Activated CD8-positive, alpha-beta memory T cell treated with anti-CD3 and anti-CD28 coated beads, Interleukin-2, amount 50 U/mL, for 1 hour (primary cell): Measurements from ENCODE around the gene EXTL2.
"Not testable (repeated sequence)": the region's sequence is repeated elsewhere in the genome, so short reads cannot be mapped to it uniquely, and the experiment has no call there.

Source experiments
- DNase-seq: peaks from one replicate; pipeline ENCODE4 v3.0.0-alpha.2; 2020; ENCODE audit errors: extremely low read depth

The EXTL2 gene

DNA sequence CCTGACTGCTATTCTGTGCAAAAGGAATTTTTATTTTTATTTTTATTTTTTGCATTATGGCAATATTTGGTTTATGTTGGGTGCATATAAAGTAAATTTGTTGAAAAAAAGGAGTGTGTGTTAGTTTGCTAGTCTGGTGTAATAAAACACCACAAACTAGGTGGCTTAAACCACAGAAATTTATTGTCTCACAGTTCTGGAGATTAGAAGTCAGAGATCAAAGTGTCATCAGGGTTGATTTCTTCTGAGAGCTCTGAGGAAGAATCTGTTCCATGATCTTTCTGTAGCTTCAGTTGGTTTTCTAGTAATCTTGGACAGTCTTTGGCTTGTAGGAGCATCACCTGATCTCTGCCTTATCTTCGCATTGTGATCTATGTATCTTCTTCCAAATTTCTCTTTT is 7.7 kb upstream of the EXTL2 start:
- DNase-seq = no peak

GRCh38 chr1:100896481-100896982 is 1.9 kb upstream of the EXTL2 start:
- peak; percentile 40 for DNase-seq

- DNase-seq = peak; percentile 81
Measured at GRCh38 chr1:100895540-100896480, 1.2 kb upstream of the EXTL2 start, which contains the start of gene SLC30A7. Gene SLC30A7 (plus strand): TSS chr1:100896090. CDS start chr1:100896263, 173 bp downstream.

DNA sequence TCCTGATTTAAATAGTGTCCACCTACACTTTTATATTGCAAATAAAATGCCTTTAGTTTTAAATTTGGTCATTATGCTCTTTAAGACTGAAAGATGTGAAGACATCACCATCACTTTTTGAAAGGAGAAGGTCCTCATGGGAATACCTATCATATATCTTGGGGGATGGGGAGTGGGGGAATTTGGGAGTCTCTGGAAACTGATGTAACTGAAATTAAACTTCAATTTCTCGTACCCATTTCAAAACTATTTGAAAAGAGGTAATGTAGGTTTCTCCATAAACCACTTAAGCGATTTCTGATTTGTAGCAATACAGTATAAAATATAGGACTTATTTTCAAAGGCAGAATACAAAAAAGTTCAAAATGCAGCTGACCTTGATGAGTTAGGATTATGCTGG is 924 bp downstream of the EXTL2 start:
- DNase-seq = no peak

DNA sequence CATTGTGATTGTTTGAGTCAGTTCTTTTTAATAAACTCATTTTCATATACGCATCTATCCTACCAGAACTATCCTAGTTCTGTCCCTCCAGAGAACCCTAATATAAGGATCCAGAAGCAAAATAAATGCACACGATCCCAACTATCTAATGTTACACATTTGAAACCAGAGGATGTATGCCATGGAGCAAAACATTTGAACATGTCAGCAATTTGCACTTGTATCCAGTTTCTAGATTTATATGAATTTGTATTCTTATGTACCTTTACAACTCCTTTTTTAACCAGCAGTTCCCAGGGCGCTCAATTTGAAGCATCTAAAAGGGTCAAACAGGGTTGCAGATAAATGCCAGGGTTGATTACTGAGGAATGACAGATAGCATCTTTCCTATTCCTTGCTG is 2.1 kb downstream of the EXTL2 start:
- no peak for DNase-seq

DNA sequence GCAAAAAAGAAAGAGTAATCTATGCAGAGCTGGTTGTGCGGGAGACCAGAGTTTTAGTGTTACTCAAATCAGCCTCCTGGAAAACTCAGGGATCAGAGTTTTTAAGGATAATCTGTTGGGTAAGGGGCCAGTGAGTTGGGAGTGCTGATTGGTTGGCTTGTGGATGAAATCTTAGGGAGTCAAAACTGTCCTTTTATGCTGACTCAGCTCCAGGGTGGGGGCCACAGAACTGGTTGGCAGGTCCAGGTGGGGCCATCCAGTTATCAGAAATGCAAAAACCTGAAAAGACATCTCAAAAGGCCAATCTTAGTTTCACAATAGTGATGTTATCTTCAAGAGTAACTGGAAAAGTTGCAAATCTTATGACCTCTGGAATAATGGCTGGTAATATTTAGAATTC is 3.3 kb downstream of the EXTL2 start:
- DNase-seq = no peak

- DNase-seq = not testable (repeated sequence)
Measured at GRCh38 chr1:100889869-100890482, 4.7 kb downstream of the EXTL2 start.

- DNase-seq = not testable (repeated sequence)
Measured at GRCh38 chr1:100889007-100889406, 5.6 kb downstream of the EXTL2 start.

DNA sequence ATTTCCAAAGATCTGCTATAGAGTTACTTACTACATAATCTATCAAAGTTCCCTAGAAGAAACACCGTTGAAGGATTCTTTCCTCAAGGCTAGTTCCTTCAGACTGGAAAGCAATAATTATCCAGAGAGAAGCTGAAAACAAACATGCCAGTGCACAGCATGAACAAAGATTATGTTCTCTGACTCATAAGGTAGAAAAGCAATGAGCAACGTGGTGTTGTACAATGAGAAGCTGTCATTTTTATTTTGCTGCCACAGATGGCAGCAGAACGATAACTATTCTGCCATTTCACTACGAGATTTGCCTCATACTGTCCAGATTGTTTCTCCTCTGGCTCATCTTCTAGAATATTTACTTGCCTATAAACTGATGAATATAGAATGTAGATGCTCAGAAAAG is 10.7 kb downstream of the EXTL2 start:
- no peak for DNase-seq

- no peak for DNase-seq
Measured at GRCh38 chr1:100882698-100883097, 11.9 kb downstream of the EXTL2 start.

- no peak for DNase-seq
Measured at GRCh38 chr1:100881687-100882086, 13.0 kb downstream of the EXTL2 start.

- DNase-seq = no peak
Measured at GRCh38 chr1:100879422-100879821, 15.2 kb downstream of the EXTL2 start.

DNA sequence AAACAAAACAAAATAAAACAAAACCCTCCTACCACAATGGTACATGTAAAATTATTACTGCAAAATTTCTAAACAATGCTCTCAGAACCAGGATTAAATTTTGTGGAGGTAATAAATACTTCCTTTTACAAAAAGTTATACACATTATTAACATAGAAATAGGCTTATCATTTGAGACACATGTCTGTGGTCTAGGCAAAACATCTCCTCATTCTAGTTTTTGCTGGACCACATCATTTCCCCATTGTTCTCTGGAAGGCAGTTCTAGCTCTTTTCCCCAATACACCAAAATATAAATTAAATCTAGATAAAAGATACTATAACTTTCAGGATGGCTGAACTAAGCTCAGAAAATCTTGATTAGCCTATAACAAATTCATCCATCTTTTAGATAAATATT is 18.4 kb downstream of the EXTL2 start:
- no peak for DNase-seq

GRCh38 chr1:100875228-100875627 is 19.4 kb downstream of the EXTL2 start:
- DNase-seq = no peak

DNA sequence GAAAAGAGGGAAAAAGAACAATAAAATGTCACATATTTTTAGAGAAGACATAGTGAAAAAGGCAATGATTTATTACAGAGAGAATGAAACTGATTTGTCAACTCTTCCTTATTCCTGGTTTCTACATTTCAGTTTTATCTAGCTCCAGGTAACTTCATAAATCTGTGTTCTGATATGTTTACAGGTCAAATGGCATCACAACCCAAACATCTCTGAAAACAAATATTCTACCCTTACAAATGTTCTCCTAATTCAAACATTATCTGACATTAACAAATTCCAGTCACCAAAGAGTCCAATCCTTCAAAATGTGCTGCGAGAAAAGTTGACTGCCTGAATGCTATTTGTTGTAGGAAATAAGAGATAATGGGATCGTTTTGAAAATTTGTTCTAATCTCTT is 20.2 kb downstream of the EXTL2 start:
- no peak for DNase-seq

GRCh38 chr1:100869996-100870395 is 24.6 kb downstream of the EXTL2 start:
- DNase-seq = no peak

DNA sequence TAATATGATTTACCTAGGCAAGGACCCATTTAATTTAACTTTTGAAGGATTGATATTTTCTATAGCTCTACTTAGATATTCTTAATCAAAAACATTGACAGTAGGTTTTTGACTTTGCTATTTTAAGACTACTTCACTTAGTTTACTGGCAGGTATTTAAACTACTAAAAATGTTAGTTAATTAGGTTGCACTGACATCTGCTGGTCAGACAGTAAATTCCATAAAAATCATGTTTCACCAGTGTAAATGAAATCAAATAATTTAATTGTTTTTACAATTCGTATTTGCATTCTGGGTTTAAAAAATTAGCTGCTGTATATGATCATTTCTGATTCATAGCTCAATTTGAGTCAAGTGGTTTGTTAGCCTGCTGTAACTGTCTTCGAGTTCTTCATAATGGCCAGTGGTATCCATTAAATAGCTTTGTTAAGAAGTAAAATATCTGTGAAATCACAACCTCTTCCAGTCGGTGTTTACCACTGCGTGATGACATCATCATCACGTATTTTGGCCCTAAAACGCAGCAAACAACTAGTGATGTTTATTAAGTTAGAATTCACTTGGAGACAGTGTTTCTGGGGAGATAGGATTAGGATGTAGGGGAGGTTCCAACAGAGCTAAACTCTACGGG is 26.2 kb downstream of the EXTL2 start:
- no peak for DNase-seq

DNA sequence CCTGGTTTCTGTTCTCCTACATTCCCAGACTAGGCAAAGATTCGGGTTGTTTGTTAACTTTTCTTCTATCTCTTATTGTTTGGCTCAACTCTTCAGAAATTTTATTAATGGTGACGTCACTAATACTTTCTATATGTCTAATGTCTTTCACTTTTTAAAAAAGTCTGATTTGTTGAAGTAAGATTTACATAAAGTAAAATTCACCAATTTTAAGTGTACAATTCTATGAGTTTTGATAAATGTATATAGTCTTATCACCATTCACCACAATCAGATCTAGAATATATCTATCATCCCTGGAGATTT is 27.8 kb downstream of the EXTL2 start:
- no peak for DNase-seq

DNA sequence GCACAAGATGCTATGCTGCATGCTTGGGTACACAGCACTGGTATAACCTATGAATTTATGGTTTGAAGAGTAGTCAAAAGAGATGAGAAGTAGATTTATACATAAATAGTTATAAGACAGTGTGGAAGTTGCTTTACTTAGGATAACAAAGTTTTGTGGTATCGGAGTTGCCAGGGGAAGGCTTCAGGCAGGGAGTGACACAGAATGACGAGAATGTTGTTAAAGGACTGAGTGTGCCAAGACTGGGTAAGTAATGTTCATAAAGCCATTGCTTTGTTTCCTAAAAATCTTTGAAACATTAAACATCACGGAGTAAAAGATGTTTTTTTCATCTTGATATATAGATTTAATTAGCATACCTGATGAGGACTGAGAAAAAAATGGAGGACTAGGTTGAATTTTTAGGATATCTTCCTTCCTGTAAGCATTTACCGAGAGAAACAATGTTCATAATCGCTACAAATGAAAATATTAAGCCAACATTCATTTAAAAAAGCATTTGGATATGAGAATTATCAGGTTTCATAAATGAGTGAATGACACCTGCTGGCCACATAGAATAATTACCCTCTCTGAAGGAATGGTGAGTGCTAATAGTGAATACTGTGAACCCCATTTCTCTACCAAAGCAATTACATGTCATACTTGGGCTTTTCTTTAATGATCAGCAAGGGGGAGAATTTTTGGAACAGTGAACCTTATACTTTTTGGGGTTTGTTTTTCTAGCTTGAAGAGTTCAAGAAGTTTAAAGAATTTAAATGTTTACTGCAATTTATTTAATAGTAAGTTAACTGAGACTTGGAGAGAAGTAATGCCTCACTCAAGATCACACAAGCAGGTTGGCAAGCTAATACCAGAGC is 28.4 kb downstream of the EXTL2 start:
- no peak for DNase-seq

- DNase-seq = no peak
Measured at GRCh38 chr1:100862591-100862990, 32.1 kb downstream of the EXTL2 start.

GRCh38 chr1:100861379-100861778 is 33.3 kb downstream of the EXTL2 start:
- DNase-seq = no peak
